HG03280 (cell line): ENCODE results near the gene ATG13.

Source experiments
- ATAC-seq: cut with Tn5 transposase; IDR thresholded peaks from one replicate; pipeline ENCODE4 v1.9.1; 2021; ENCODE audit warnings: mild to moderate bottlenecking, moderate library complexity; ENCODE audit not compliant: unreplicated experiment

Gene ATG13

DNA sequence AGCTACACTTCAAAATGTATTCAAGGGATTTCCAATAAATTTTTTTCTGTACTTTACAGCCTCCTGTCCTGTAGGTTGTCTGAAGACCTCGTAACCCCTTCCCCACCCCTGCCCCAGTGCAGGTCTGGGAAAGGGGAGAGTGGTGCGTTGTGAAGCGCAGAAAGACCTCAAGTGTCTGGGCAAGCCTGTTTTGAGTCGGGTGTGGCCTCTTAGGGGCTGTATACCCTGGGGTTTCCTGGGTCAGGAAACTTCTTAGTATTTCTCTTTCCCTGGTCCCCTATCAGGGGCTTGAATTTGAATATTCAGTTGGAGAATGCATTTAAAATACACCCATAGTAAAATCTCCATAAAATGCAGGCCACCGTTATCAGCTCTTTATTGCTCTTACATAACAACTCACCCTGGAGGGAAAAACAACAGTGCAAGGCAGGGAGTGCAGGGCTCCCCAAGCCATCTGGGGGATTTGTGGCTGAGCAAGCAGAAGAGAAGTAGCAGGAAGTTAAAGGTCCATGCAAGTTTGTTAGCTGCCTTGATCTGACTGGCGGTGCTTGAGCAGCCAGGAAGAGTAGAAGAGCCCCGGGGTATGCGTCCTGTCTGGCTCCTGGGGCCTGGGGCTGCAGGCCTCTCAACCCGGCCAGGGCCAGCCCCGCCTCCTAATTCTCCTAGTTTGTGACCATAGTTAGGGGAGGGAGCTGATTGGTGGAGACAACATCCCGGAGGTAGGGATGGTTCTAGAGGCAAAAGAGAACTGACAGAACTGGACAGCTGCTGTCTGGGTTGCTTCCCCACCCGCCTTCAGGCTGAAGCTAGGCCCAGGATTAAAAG, 57.3 kb downstream of the ATG13 start:
- no peak for ATAC-seq

DNA sequence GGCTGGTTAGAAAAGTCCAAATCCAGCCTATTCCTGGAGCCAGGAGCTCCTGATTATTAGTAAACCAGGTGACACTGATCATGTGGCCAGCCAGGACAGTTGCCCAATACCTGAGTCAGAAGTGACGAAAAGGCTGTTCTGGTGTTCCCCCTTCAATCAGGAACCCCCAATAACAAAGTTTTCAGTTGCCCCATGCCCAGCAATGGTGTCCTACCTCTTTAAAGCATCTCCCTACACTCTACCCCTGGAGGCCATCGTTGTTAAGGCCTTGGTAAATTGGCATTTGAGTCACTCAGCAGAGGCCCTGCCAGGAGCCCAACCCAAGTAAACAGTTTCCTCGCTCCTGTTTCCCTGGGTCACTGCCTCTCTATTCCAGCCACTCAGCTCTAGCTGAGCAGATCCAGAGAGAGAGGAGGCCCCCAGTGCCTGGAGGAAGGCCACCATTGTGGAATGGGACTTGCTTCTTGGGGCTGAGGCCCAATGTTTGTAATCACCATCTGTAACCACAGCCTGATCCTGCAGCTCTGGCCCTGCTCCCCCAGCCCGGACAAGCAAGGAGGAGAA, 58.0 kb downstream of the ATG13 start:
- no peak for ATAC-seq

DNA sequence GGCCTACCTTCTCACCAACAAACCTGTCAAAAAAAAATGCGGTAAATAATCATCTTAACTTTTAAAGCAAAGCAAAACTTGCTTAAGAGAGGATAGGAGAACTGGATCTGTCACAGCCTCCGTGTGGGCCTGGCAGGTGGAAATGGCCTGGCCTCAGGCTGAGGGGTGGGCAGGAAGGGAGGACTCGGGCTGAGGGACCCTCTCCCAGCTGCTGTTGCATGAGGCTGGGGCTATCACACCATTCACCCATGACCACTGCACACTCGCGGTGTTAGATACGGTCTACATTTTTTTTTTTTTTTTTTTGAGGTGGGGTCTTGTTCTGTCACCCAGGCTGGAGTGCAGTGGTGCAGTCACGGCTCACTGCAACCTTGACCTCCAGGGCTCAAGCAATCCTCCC, 58.6 kb downstream of the ATG13 start:
- no peak for ATAC-seq

DNA sequence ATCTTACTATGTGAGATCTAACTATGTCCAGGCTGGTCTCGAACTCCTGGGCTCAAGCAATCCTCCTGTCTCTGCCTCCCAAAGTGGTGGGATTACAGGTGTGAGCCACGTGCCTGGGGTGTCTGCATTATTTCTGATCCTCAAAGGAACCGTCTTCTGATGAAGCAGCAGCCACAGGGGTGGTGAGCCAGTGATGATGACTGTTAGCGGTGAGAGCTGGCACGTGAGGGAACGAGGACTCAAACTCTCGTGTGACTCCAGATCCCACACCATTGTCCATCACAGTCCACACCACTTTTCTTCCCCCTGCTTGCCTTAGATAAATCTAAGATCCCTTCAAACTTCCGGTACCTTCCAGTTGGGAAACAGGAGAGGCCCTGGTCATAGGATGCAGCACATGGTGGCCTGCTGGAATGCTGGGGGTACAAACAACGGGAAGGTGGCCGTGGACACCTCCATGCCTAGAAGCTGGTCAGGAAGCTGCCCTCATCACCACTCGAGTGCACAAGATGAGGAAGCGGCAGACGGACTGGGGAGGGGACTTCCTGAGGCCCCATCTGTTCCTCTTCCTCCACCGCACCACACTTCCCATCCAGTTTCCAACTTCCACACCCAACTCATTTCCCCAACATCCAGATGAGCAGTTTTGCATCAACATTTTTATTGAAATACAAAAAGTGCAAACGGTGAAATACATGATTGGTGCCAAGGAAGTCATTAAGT, 59.2 kb downstream of the ATG13 start:
- no peak for ATAC-seq

DNA sequence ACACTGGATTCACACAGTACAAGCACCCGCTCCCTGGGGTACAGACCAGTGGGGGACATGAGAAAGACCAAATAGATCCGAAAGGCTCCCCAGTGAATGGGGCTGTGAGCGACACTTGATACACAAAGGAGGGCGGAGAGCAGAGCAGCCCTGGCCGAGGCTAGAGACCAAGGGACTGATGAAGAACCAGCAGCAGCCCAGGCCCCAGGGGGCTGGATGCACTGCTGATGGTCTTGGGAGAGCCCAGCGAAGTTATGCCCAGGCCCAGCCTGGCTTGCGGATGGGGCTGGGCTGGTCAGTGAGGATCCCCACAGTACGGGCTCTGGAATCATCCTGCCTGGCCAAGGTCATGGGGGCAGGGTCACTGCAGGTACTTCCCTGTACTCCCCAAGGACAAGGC, 59.8 kb downstream of the ATG13 start:
- ATAC-seq: no peak

DNA sequence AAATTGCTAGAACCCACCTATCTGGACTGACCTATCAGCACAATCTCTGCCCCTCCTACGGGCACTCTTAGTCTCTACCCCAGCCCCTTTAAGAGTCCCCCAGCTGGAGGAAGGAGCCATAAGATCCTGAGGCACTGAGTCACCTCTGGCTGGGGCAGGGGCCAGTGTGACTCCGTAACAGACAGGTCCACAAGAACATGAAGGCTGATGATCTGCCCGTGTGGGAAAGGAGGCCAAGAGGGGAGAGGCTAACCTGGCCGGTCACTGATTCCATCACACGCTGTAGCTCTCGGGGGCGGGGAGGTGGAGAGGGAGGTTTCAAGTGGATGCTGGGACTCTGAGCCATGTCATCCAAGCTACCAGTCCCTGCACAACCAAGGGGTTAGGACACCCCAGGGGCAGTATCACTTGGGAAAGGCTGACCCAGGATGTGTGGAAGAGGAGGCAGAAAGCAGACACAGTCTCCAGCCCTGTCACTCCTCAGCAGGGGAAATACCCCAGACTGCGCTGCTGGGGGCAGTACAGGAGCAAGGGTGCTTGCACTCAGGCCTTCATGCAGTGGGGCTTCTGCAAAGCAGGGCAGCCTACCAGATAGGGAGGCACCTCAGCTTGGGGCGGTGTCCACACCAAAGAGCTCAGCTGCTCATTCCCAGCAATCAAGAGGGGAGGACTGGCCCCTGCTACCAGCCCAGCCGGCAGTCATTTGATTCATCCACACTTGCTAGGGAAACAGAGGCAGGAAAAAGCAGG, 60.8 kb downstream of the ATG13 start:
- no peak for ATAC-seq

DNA sequence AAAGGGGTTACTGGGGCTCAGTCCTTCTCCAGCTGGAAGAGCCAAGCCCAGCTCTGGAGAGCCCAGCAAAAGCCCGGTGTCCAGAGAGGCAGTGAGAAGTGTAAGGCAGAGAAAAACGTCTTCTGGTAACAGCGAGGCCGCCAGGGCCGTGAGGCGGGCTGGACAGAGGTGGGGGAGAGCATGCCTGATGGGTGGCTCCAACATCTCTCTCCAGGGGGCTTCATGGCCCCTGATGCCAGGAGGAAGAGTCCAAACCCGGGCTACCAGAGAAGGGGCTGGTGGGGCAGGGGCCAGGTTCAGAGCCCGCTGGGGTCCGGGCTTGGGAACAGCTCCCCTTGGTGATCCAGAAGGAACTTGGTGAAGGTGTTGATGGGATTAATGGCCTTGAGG, 61.4 kb downstream of the ATG13 start:
- ATAC-seq: no peak

DNA sequence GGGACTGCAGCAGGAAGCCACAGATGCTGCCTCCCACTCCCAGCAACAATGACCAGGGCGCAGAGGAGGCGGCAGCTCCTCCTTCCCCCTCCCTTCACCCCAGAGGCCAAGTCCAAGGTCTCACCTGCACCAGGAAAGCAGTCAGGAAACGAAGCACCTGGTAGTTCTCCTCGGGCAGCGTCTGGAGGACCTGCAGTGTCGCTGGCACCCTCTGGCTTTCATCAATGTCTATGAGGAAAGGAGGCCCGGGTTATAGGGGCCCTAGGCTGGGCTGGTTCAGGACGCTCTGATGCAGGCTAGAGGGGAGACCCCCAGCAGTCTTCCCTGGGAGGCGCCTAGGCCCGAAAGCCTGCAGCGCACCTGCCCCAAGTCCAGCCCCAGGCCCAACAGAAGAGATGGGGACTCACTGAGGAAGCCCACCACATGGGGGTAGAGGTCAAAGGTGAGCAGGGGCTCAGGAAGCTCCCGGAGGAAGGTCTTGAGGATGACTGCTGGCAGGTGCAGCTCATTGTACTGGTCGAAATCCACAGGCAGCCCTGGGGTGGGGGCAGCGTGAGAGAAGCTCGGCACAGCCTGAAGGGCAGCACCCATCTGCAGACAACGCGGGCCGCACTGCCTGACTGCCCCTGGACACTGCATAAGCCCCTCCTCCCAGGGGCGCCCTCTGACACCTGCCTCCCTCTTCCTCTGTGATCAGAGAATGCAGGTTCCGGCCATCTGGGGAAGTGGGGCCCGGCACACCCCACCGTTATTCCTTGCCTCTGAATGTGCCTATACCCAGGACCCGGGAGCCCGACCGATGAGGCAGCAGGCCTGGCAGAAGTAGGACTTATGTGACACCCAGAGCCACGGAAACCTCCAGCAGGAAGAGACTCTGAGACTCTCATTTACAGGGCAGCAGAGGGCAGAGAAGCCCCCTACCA, 62.1 kb downstream of the ATG13 start:
- no peak for ATAC-seq

DNA sequence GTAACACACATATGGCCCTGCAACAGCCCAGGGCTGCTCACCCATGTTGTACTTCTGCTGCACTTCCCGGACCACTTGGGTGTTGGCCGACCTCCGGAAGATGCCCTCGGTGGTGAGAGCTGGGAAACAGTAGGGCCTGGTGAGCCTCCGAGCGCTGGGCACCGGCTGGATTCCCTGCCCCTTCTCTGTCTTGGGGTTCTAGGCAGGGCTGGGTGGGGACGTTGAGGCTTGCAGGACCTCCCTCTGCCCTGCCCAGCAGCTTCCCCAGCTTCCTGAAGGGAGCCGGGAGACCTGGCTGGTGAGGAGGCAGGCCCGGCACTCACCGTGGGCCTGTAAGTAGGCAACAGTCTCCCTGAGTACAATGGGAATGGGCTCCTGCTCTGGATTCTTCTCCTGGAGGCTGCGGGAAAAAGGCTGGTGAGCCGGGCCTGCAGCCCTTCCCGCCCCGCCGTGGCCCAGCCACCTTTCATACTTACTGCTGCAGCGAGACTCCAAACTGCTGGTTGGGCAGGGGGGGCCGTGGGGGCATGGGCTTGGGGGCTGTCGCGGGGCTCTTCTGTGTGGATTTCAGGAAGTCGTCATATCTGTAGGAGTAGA, 62.9 kb downstream of the ATG13 start:
- no peak for ATAC-seq

DNA sequence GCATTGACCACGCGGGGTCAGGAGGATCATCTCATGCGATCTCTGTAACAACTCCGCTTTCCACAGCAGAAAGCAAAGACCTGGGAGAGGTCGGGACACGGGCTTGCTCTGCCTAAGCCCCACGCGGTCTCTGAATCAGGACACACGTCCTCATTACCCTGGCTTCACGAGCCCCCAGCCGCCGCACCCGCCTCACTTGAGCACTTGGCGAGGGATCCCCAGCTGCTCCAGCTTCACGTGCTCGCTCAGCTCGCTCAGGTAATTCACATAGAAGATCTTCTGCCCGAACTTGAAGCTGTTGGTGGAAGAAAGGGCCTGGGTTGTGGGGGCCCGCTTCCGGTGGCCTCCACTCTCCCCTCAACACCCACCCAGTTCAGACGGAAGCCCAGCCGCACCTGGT, 63.5 kb downstream of the ATG13 start:
- ATAC-seq: no peak

DNA sequence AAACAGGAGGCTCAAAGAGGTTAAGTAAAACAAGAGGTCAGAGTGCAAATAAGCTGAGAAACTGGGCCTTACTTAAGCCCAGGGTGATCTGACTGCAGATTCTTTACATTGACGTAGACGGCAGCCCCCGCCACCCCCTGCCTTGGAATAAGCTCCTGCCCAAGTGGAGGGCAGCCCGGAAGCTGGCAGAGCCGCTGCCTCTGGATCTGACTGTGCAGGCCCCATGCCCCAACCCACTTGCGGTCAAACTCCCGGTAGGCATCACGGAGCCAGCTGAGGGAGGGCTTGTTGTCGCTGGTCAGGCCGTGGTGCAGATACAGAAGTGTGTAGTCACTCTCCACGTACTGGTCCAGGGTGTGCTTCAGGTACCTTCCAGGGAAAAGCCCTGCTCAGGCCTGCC, 64.5 kb downstream of the ATG13 start:
- no peak for ATAC-seq

DNA sequence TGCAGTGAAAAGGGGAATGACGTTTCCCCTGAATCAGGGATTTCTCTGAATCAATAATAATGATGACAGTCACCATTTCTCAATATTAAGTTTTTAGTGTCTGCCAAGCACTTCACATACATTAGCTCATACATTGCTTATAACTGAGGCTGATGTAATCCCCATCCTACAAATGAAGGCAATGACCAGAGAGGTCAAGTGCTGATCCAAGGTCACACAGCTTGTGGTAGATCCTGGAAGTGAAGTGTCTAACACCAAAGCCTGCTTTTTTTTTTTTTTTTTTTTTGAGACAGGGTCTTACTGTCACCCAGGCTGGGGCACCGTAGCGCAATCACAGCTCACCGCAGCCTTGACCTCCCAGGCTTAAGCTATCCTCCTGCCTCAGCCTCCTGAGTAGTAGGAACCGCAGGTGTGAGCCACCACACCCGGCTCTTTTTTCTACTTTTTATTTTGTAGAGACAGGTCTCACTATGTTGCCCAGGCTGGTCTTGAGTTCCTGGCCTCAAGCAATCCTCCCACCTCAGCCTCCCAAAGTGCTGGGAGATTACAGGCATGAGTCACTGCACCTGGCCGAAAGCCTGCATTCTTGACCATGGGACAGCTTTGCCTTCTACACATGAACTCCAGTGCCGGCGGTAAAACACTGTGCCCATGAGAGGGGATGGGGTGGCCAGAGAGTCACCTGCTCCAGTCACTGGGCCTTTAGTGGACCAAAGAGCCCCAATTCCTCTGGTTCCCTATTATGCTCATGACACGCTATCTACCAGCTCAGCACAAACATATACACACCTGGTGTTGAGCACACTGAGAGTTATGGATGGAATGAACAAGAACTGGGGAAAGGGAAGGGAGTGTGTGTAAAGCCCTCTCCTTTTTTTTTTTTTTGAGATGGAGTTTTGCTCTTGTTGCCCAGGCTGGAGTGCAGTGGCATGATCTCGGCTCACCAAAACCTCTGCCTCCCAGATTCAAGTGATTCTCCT, 65.7 kb downstream of the ATG13 start:
- no peak for ATAC-seq

DNA sequence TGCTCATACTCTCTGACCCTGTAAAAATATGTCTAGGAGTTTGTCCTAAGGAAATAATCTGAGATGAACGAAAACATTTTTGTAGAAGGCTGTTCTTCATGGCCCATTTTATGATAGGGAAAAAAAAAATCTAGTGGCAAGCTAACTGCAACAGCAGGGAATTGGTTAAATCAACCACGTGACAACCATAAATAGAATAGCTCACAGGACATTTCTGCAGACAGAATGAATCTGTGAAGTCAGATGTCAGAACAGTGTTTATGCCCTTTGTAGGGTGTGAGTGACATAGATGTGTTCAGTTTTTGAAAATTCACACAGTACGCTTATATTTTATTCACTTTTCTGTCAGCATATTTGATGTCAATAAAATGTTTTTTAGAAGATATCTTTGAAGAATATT, 67.0 kb downstream of the ATG13 start:
- ATAC-seq: no peak

DNA sequence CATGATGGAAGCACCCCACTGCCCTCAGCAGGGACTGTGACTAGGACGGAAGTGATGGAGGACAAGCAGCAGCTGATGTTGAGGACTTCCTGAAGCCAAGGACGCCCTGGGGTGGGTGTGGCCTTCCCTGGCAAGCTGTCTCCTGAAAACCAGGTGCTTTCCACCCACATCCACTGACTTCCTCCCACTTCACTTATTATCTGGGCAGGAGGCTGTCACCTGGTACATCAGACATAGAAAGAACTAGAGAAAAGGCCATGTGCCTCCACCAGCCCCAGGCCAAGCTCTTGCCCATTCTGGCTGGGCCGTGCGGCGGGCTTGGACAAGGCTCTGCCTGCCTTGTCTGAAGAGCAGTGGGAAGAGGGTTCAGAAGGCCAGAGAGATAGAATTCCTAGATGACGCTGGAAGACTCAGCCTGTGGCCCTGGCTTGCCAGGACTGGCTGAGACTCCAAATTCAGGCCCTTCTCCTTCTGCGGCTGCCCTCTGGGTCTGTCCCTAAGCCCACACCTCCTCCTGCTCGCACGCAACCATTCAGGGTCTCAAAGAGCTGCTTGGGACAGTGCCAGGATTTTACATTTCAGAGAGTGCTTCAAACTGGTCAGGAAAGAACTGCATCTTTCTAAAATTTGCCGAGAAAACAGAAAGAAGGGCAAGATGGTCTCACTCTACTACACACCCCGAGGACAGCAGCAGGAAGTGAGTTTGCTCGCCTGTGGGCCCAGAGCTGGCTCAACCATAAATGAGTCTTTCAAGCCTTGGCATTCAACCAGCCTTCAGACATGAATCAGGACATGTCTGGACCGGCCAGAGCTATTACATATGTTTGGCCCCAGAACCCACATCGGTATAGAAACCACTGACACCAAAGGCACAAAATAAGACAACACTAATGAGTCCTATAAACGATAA, 69.8 kb downstream of the ATG13 start:
- no peak for ATAC-seq

DNA sequence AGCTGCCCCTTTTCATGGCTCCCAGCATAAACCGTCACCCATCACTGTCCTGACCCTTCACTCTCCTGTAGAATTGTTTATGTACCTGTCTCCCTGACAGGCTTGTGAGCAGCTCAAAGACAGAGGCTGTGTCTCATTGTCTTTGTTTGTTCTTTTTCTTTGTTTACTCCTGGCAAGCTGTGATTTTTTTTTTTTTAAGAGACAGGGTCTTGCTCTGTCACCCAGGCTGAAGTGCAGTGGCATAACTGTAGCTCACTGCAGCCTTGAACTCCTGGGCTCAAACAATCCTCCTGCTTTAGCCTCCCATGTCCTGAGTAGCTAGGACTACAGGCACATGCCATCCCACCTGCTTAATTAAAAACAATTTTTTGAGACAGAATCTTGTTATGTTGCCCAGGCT, 73.3 kb downstream of the ATG13 start:
- no peak for ATAC-seq

DNA sequence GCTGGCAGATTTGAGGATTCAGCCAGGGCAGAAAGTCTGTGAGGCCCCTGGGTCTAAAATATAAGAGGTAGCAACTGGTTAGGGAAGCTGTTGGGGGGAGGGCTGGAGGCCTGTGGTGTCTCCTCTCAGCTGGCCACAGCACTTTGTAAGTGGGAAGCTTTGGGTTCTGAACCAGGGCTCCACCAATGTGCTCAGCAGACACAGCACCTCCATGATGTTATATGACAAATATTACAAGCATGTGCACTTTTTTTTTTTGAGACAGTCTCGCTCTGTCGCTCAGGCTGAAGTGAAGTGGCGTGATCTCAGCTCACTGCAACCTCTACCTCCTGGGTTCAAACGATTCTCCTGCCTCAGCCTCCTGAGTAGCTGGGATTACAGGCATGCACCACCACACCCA, 75.1 kb downstream of the ATG13 start:
- ATAC-seq: no peak

DNA sequence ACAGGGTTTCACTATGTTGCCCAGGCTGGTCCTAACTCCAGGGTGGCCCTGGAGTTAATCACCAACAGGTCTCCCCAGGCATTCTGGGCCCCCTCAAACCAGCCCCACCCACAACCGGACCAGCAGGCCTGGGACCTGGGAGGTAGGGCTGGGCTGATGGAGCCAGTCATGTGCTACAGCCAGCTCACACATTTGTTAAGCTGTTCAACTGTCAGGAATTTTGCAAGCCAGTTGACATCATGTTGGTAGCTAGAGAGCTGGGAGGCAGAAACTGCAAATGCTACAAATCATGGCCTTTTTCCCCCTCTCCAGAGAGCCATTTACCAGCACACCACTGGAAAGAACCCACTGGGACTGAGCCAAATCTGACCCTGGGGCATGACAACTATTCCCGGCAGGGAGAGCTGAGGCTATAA, 76.3 kb downstream of the ATG13 start:
- no peak for ATAC-seq

DNA sequence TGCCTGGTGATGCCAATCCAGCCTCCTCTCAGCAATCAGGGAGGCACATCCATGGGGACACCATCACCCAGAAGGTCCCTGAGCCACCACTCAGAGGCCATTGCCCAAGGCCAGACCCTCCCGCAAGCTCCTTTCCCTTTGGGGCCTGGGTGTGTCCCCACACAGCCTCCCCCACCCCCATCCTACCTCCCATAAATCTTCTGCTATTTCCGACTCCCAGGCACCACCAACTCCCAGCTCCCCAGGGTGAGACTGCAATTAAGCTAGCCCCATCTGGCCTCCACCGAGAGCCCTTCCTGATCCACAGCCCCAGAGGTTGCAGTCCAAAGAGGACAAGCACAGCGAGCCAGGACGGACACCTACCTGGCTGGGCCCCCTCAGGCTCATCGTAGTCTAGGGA, 76.7 kb downstream of the ATG13 start:
- ATAC-seq: no peak
